HG02885 (cell line): ENCODE results near the gene TRDN.
"Not testable (repeated sequence)": the region's sequence is repeated elsewhere in the genome, so short reads cannot be mapped to it uniquely, and the experiment has no call there.

Experiments used
- ATAC-seq: cut with Tn5 transposase; IDR thresholded peaks from one replicate; pipeline ENCODE4 v1.9.1; 2021; ENCODE audit warnings: mild to moderate bottlenecking; ENCODE audit not compliant: unreplicated experiment, poor library complexity

The TRDN gene

DNA sequence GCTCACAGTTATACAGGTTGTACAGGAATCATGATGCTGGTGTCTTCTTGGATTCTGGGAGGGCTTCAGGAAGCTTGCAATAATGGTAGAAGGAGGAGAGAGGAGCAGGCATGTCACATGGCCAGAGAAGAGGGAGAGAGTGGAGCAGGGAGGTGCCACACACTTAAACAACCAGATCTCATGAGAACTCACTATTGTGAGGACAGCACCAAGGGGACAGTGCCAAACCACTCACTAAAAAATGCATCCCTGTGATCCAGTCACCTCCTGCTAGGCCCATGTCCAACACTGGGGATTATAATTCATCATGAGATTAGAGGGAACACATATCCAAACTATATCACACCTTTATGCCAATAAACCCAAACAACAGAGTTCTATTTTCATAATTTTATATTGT lies 67.2 kb downstream of the TRDN start:
- ATAC-seq, result no peak

DNA sequence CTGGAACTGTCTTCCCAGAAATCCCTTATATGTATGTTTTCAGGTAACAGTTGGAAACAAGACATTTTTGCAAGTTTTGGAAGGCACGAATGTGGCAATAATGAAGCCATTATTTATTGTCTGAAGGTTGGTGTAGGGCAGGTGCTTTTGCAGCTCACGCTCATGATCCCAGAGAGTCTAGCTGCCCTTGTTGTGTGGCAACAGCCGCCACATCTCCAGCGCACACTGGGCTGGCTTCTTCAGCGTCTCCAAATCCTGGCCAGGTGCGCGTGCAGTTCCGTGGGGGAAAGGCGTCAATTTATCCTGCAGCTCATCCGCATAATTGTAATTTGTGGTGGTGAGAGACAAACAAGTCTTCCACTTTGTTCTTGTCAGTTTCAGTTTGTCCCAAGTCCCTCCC lies 71.2 kb downstream of the TRDN start:
- no peak for ATAC-seq

DNA sequence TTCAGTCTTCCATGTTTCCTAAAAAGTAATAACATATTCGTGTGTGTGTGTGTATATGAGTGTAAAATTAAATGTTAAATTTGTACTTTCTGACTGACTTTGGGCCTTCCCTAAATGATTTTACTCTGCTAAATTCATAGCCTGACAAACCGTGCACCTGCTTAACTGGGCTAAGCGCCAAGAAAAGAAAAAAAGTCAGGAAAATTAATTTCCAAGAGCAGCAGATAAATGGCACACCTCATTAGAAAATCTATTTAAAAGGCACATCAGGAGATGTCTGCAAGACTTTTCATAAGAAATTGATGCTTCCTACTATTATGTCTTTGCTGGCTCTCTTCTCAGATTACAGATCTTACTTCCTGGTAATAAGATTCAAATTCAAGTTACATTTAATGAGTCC lies 72.4 kb downstream of the TRDN start:
- no peak for ATAC-seq

DNA sequence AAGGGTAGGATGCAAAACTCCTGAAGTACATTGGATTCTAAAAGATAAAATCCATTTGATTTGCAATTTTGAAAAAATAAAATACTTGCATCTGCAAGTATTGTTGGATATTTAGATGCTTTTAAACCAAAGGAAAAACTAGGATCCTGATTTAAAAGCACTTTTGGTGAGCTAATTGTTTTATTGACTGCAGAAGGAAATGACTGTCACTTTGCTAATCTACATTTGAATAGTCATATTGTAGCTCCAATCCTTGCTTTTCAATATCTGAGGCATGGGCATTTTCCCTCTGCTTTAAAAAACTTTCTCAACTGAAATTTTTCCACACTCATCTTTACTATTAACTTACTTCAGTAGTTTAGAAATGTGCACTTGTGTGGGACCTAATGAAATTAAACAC lies 74.1 kb downstream of the TRDN start:
- ATAC-seq, result no peak

DNA sequence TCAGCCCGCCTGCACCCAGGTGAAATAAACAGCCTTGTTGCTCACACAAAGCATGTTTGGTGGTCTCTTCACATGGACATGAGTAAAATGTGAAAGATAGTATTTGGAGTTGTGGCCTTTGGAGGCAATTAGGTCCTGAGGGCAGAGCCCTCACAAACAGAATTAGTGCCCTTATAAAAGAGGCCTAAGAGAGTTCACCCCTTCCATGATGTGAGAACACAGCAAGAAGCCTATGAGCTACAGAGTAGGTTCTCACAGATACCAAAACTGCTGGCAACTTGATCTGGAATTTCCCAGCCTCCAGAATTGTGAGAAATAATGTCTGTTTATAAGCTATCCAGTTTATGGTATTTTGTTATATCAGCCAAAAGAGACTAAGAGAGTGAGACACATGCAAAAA lies 74.5 kb downstream of the TRDN start:
- no peak for ATAC-seq

DNA sequence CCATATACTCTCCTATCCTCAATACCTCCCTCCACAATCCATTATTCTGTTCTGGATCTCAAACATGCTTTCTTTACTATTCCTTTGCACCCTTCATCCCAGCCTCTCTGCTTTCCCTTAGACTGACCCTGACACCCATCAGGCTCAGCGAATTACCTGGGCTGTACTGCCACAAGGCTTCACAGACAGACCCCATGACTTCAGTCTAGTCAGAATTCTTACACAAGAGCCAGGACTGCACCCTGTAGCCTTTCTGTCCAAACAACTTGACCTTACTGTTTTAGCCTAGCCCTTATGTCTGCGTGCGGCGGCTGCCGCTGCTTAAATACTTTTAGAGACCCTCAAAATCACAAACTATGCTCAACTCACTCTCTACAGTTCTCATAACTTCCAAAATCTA lies 76.9 kb downstream of the TRDN start:
- not testable (repeated sequence) for ATAC-seq

DNA sequence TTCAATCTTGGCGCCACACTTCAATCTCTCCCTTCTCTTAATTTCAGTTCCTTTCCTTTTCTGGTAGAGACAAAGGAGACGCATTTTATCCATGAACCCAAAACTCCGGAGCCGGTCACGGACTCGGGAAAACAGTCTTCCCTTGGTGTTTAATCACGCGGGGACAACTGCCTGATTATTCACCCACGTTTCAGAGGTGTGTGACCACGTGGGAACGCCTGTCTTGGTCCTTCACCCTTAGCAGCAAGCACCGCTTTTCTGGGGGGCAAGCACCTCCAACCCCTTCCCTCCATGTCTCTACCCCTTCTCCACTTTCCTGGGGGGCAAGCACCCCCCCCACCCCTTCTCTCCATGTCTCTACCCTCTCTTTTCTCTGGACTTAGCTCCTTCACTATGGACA lies 79.3 kb downstream of the TRDN start:
- not testable (repeated sequence) for ATAC-seq

DNA sequence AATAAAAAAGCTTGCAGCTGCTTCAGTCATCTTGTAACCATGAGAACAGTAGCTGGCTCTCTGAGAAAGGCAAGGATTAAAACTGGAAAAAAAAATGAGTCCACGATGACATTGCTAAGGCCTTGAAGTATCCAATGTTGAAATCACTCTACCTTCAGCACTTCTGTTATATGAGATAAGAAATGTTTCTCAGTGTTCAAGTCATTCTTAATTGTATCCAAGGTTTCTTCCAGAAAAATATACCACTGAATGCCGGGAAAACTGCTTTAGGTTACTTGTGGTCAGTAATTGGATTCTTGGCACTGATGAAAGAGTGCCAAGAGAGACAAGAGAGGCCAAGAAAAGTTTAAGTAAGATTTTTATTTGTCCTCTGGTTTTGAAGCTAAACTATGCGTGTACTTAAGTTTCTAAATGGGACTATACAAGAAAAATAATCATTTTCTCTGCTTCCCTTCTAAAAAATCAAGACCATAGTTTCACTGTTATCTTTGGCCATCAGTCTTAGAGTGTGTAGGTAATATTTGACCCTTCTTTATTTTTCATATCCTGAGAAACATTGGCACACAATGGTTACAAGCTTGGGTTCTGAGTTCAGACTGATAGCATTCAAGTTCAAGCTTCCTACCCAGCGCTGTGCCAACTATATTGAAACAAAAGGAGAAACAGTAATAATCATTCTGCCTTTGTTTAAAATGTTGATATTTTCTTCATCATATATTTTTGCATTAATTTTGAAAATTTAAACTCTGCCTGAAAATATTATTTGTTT lies 84.6 kb downstream of the TRDN start:
- ATAC-seq, result no peak

DNA sequence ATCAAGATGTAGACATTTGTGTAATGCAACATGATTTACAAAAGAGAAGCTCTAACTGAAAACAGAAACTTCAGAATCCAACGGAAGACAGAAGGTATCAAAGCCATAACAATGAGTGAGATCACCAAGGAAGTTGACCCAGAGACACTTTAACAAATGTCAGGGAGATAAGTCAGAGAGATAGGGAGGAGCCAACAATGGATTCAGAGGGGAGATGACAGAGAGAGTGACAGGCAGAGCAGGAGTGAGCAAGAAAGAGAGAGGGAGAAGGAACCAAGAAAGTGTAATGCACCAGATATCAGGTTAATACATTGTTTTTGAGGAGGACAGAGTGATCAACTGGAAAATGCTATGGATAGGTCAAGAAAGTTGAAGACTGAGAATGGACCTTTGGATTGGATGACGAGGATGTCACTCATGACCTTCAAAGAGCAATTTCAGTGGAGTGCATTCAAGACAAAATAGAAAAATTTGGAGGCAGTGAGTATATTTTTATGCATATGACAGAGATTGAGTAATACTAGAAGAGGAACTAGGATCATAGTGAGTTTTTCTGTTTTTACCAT lies 86.6 kb downstream of the TRDN start:
- ATAC-seq, result no peak

DNA sequence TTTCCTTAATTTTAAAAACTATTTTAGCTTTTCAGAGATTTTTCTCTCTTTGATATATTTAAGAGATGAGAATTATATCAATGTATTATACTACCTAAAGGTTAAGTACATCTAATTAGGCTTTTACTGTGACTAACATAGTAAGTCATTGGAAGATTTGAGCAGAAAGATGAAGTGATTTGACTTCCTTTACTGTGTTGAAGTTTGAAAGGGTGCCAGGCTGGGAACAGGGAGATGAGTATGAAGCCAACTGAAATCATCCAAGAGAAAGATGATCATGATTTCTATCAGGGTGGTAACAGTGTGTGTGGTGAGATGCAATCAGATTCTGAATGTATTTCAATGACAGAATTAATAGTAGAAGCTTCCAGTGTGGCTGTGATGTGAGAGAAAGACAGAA lies 87.3 kb downstream of the TRDN start:
- no peak for ATAC-seq

DNA sequence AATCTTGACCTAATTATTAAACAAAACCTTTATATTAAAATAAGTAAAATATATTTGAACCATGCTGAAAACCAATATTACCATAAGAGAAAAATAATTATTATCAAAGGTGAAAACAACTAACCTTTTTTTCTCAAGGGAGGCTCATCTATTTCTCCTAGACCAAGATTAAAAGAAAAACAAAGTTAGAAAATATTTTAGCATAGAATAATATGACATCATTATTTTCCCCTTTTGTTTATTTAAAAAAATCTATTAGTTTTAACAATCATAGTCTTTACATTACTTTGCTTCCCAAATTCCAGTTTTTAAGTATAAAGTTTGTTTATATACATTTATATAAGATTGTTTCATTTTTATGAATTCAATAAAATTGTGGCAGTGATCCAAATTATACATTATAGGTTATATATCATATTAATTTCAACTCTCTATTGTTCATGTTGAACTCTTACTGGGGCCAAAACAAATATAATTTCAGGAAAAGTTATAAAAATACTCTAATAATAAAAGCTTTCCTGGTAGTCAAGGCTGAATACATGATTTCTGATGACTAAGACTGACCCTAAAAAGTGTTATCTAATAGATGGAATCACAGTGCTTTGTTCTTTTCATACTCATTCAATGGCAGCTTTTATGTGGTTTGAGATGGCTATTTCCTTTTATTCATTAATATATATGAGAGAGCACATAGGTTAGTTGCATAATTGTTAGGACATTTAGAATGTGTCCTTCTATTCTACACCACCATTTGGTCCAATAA lies 89.4 kb downstream of the TRDN start:
- no peak for ATAC-seq

DNA sequence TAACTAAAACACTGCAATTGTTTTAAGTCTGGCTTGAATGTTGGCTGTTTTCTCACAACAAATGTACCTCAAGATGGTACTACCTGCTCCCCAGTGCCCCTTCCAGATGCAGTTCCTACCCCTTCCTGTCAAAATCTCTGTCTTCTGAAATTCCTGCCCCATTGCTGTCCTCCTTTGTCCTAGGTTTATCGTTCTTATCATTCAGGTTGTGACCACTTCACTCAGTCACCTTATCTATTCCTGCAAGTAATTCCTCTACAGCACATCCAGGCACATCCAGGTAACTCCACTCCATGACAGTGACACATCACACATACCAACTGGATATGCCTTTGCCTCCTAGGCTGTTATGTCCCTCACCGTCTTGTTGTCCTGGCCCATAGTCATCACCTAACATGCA lies 90.2 kb downstream of the TRDN start:
- ATAC-seq, result no peak

DNA sequence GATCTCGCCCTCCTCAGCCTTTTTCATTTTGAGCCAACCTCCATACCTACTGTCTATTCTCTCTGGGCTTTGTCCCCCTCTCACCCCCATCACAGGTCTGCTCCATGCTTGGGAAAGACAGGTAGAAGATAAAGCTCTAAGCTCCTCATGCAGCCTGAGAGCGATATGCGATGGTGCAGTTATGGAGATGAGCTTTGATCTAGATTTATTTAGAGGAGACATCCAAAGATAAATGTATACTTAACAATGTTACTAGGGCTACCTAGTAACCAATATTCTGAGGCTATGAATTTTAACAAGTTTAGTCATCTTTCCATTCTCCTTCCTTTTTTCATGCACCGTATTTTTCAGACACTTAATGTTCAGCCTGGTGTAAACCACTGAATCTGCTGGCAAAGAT lies 95.3 kb downstream of the TRDN start:
- no peak for ATAC-seq

DNA sequence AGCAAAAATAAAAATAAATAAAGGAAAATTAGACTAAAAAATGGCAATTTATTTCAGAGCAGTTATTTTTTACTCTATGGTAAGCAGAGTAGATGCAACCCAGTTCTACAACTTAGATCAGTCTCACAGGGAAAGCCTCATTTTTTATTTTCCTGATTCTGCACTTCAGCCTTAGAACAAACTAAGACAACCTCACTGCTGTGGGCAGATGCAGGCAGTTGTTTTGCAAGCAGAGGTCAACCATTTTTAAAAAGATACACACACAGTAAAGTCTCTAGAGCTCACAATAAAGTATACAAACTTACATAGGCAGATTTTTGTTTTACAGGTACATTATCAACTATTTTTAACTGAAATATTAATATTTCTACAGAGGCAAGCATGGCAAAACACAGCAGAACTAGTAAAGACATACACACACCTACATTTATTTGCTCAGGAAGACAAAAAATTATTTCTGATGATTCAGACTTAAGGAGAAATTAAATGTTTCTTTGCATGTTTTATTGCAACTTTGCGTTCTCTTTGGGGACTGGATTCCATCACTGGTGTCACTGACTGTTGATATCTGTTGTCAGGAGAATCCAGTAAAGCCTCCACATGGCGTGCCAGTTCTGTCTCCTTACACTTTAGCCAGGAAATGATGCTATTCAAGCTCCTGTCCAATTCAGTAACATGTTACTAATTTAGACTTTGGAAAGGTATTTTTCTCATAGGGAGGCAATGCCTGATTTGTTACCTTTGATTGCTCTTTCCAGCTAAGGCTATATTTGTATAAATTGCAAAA lies 102.7 kb downstream of the TRDN start:
- no peak for ATAC-seq

DNA sequence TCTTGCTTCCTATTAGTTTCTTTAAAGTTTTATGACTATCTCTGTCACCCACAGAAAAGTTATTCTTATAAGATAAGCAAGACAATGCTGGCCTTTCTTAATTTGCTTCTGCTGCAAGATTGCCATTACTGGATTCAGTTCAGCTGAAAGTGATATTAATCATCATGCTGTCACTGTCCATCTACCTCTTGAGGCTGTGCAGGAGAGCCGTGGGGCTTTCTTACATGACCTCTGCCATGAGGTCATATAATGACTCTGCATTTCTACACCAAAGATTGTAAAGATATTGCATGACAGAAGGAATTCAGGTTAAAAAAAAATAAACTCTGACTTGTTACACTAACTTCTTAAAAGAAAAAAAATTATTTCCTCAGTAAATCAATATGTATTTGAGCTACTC lies 106.9 kb downstream of the TRDN start:
- no peak for ATAC-seq

DNA sequence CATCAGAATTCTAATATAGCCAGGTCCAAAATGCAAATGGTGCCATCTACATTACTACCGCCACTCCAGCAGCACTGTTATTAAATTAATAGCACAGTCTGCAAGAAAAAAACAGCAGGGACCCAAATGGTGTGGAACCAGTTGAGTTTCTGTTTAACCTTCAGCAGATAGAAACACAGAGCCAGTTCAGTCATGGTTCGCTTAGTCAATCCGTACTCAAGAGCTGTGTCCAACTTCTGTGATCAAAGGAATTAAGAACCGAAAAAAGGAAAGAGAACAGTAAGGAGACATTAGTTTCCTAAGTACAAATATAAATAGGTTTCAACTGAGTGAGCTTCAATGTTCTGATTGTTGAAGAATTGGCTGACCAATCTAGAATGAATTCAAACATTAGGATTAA lies 107.7 kb downstream of the TRDN start:
- ATAC-seq, result no peak

DNA sequence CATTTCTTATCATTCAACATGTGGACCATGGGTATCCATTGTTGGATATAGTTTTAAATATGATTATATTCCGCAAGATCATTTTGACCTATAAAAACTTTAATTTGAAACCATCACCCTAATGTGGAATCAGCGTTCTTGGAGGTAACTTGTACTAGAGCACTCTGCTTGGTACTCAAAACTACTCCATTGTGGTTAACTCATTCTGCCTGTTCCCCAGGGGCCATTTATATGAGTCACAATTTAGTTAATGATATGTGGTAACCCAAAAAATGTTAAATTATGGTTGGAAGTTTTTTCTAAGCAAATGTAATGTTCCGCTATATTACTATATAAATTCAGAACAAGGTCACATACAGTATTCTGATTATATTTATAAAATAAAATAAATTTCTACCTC lies 109.3 kb downstream of the TRDN start:
- no peak for ATAC-seq

DNA sequence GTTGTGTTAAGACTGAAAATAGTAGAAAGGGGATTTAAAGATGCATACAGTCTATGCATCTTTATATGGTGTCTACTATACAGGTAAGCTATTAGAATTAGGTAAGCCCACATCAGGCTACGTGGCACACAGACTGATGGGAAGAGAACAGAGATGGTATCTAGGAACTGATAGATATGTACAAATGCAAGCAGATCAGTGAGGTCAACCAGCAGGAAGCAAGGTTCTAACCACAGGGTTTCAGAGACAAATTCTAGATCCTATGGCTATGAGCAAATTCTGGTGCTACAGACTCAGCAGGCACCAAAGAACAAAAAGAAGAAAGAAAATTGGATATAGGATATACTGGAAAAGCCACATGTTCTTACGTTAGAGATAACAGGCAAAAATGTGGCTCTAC lies 110.6 kb downstream of the TRDN start:
- ATAC-seq, result no peak

DNA sequence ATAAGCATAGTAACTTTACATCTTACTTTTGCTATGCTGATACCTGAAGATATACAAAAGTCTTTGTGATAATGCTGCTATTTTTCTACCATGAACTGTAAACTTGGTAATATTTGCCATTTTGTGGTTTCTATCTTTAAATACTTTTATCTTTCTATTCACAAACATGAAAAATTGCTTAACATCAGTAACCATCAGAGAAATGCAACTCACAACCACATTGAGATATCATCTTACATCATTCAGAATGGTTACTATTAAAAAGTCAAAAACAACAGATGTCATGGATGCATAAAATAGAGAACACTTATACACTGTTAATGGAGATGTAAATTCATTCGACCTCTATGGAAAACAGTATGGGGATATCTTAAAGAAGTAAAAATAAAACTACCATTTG lies 112.0 kb downstream of the TRDN start:
- ATAC-seq, result no peak

DNA sequence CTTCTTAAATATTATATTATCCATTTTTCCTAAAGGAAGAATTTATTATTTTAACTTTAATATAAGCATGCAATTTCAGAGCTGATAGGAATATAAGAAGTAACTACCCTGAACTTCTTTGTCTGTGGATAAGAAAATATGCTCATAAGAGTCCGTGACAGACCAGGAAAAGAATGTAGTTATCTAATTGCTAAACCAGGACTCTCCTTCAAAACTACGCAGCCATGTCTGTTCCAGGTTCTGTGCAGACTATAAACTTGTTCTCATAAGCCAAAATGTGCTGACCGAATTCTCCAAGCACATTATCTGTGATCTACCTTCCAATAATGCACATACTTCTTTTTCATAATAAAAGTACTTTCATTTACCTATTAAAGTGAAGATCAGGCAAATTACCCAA lies 116.5 kb downstream of the TRDN start:
- ATAC-seq, result no peak

DNA sequence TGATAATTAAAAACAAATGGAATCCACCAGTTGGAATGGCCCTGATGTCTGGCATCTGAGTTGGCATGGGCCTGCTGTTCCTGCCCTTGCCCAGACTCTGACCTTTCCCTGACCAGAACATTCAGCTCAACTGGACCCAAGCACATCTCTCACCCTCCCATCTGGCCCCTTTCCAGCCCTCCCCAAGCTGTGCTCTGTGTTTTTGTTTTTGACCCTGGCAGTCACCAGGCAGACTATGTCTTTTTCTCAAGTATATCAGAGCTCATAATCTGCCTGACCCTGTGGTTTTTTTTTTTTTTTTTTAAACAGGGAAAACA lies 117.6 kb downstream of the TRDN start:
- no peak for ATAC-seq
